Embryonic facial prominence (tissue), 1 donor: Measurements from ENCODE around the gene OR51E2.

Experiments
- DNase-seq: peaks from one replicate; pipeline ENCODE4 v3.0.0-alpha.2; 2016; ENCODE audit errors: extremely low spot score

Gene OR51E2

GRCh38 chr11:4664183-4664582, 33.5 kb downstream of the OR51E2 start:
- no peak for DNase-seq

GRCh38 chr11:4662876-4663275, 34.8 kb downstream of the OR51E2 start:
- DNase-seq = no peak

- DNase-seq = no peak
These were observed 38.8 kb downstream of the OR51E2 start for GRCh38 chr11:4658629-4659445.

GRCh38 chr11:4654635-4655369, 42.9 kb downstream of the OR51E2 start:
- DNase-seq = no peak

GRCh38 chr11:4647766-4648165, 49.9 kb downstream of the OR51E2 start:
- DNase-seq = no peak

GRCh38 chr11:4645974-4646373, 51.7 kb downstream of the OR51E2 start:
- DNase-seq = no peak

- no peak for DNase-seq
These were observed 53.4 kb downstream of the OR51E2 start for GRCh38 chr11:4644233-4644632.

- no peak for DNase-seq
These were observed 54.0 kb downstream of the OR51E2 start, which contains the start of gene OR51E1 for GRCh38 chr11:4643682-4644081. OR51E1 (plus strand) TSS chr11:4643982; CDS start chr11:4652527, 8,545 bp downstream.

GRCh38 chr11:4643076-4643475, 54.6 kb downstream of the OR51E2 start:
- DNase-seq = no peak

GRCh38 chr11:4642043-4642442, 55.6 kb downstream of the OR51E2 start:
- no peak for DNase-seq

- DNase-seq = no peak
These were observed 56.2 kb downstream of the OR51E2 start for GRCh38 chr11:4641501-4641900.

GRCh38 chr11:4639931-4640330, 57.7 kb downstream of the OR51E2 start:
- DNase-seq = no peak

- DNase-seq = no peak
These were observed 60.0 kb downstream of the OR51E2 start for GRCh38 chr11:4637662-4638047.

GRCh38 chr11:4636962-4637661, 60.5 kb downstream of the OR51E2 start, which contains the start of gene OR51D1:
OR51D1 (plus strand) TSS chr11:4637477; CDS start chr11:4639791, 2,314 bp downstream.
- peak; percentile 16 for DNase-seq

- DNase-seq = no peak
These were observed 61.5 kb downstream of the OR51E2 start for GRCh38 chr11:4636136-4636535.
